Stomach (tissue), 9 donors: ENCODE data around the gene PGM2. TPM values are rescaled to one million over a fixed set of nuclear protein-coding genes. Genes with fewer than 3 reads are reported as not detected.
"Not testable (repeated sequence)": the region's sequence is repeated elsewhere in the genome, so short reads cannot be mapped to it uniquely, and the experiment has no call there.

Source experiments
- DNase-seq, 2 donors: peaks; one replicate each; pipeline versions ENCODE4 v3.0.0 to v3.0.0-alpha.2; 2013 to 2019
- H3K27ac ChIP-seq, 5 donors: fragments of 200-600 bp in 4 of 5; sonication (generic) in 4 of 5; one replicate each; pipeline ENCODE4 v1.5.1; 2013 to 2019; ENCODE audit warnings: mild to moderate bottlenecking in 1 of 5, moderate library complexity in 1 of 5
- H3K27me3 ChIP-seq, 3 donors: fragments of 200-600 bp; sonication (generic); one replicate each; pipeline ENCODE4 v1.5.1; 2017 to 2019; ENCODE audit warnings: mixed run types in 1 of 3
- H3K36me3 ChIP-seq, 4 donors: fragments of 200-600 bp; sonication (generic); 1 replicate in 3 of 4; 2 replicates in 1 of 4; pipeline ENCODE4 v1.5.1; 2016 to 2019
- H3K4me1 ChIP-seq, 4 donors: fragments of 200-600 bp; sonication (generic); one replicate each; pipeline ENCODE4 v1.5.1; 2016 to 2019
- H3K4me3 ChIP-seq, 4 donors: fragments of 200-600 bp; sonication (generic) in 3 of 4; one replicate each; pipeline ENCODE4 v1.5.1; 2016 to 2019; ENCODE audit warnings: mild to moderate bottlenecking in 1 of 4
- H3K9me3 ChIP-seq, 4 donors: fragments of 200-600 bp; sonication (generic); one replicate each; pipeline ENCODE4 v1.5.1; 2016 to 2019
- CTCF ChIP-seq, 7 experiments: fragments of 450-650 bp in 4 of 7; fragments of 200-600 bp in 3 of 7; sonication (generic) in 3 of 7; IDR thresholded peaks; one replicate each; pipeline ENCODE4 v1.5.1; 2016 to 2019; ENCODE audit warnings: antibody characterized with exemption in 7 of 7, control low read depth in 2 of 7, mild to moderate bottlenecking in 1 of 7
- EP300 ChIP-seq: sonication (generic); formaldehyde crosslinking; IDR thresholded peaks from one replicate; pipeline ENCODE4 v1.6.1; 2017; ENCODE audit warnings: antibody characterized with exemption
- POLR2A ChIP-seq, 4 donors: fragments of 450-650 bp; IDR thresholded peaks; one replicate each; pipeline ENCODE4 v1.6.1; 2016; ENCODE audit warnings: antibody characterized with exemption in 4 of 4, control low read depth in 2 of 4, mild to moderate bottlenecking in 1 of 4, moderate library complexity in 1 of 4
- POLR2AphosphoS5 ChIP-seq, 3 donors: sonication (generic); formaldehyde crosslinking; IDR thresholded peaks; one replicate each; pipeline ENCODE4 v1.6.1; 2016; ENCODE audit warnings: antibody characterized with exemption in 3 of 3
- WGBS, 5 donors: extraction: QIAGEN DNeasy Blood & Tissue Kit in 3 of 5; methylation state at CpG; one replicate each; pipeline versions ENCODE4 v1.1.5 to v1.1.7; 2013 to 2018; 5-methylcytosine and 5-hydroxymethylcytosine counted together
- intact Hi-C: fragments of 100-400 bp; cut with DNase I; formaldehyde crosslinking; loops from one replicate; pipeline ENCODE4 v1.15.1; 2023; ENCODE audit warnings: low total_unique reads
- polyA plus RNA-seq, 3 donors: library from polyadenylated mRNA; stranded (reverse); fragments of 200-250 nt; gene quantifications; one replicate each; pipeline ENCODE4 v1.2.3, GENCODE V29; 2013
- total RNA-seq, 5 donors: library from RNA; depleted of rRNA; stranded (reverse); fragments of >200 nt; gene quantifications; one replicate each; pipeline versions ENCODE4 v1.1.0 to v1.2.3, GENCODE V29; 2014 to 2016
- donor health status: healthy with polysubstance abuse.
- donor health status: Bipolar disorder and iron deficiency.
- donor health status: healthy.

PGM2 gene
- total and polyA plus RNA-seq, 8 donors = 7.4 to 53.1 (median 13.9) TPM

- DNase-seq = peak in 1 of 2 donors; percentile 39
- Histone ChIP-seq H3K36me3 (no peaks in the 10 kb centered on the region), H3K27ac (no peak overlapping the region), H3K9me3 (no peaks in the 10 kb centered on the region), H3K27me3 (no peaks in the 10 kb centered on the region), H3K4me3 (no peak overlapping the region), H3K4me1 (peaks cover 0 to 8% (median 5%) of the 10 kb centered on the region in 4 donors)
- 29 to 42% (median 37%) methylated on average over 4 of the region's 4 CpGs for WGBS, 5 donors
- intact Hi-C loops = loop anchor here (10.0 kb wide), 1 partner anchor 63 kb away; no protein-coding TSS in a partner anchor
- no peak for TF ChIP-seq CTCF (IDR thresholded peaks at IDR 0.05)
- TF ChIP-seq POLR2AphosphoS5 (IDR thresholded peaks at IDR 0.05) = no peak
- no peak for TF ChIP-seq POLR2A (IDR thresholded peaks at IDR 0.05)
- TF ChIP-seq EP300 = no peak
Observed at GRCh38 chr4:37821953-37822605, 4.4 kb upstream of the PGM2 start.

GRCh38 chr4:37825501-37825900 is 985 bp upstream of the PGM2 start:
- not testable (repeated sequence) for DNase-seq, H3K36me3 ChIP-seq, H3K9me3 ChIP-seq, H3K27me3 ChIP-seq
- Histone ChIP-seq H3K4me1 (peaks cover 8 to 36% (median 23%) of the 10 kb centered on the region in 4 donors), H3K4me3 (peak overlapping the region; percentile 74 to 95 (median 88)), H3K27ac (peak overlapping the region; percentile 83 to 90 (median 88))
- intact Hi-C loops = loop anchor here (5.0 to 10.0 kb wide), 2 partner anchors 59 to 152 kb away; no protein-coding TSS in a partner anchor
- WGBS, 5 donors = 6 to 11% (median 9%) methylated on average over 9 of the region's 9 CpGs

GRCh38 chr4:37825968-37826294 is 555 bp upstream of the PGM2 start:
- H3K27ac ChIP-seq = peak overlapping the region; percentile 83 to 90 (median 88)
- intact Hi-C loops = loop anchor here (5.0 to 10.0 kb wide), 2 partner anchors 59 to 151 kb away; no protein-coding TSS in a partner anchor
- 0 to 2% (median 1%) methylated on average over 14 of the region's 14 CpGs for WGBS, 5 donors
- no peaks in the 10 kb centered on the region for H3K9me3 ChIP-seq
- H3K4me1 ChIP-seq = peaks cover 8 to 36% (median 23%) of the 10 kb centered on the region in 4 donors
- peak overlapping the region; percentile 74 to 95 (median 88) for H3K4me3 ChIP-seq
- no peaks in the 10 kb centered on the region for H3K27me3 ChIP-seq
- no peak for TF ChIP-seq POLR2A (IDR thresholded peaks at IDR 0.05)
- TF ChIP-seq EP300 = no peak
- no peak for TF ChIP-seq CTCF (IDR thresholded peaks at IDR 0.05)
- TF ChIP-seq POLR2AphosphoS5 (IDR thresholded peaks at IDR 0.05) = no peak
- no peak for DNase-seq
- H3K36me3 ChIP-seq = peaks cover 8 to 12% (median 11%) of the 10 kb centered on the region in 4 donors

- no peaks in the 10 kb centered on the region for H3K27me3 ChIP-seq
- 3 to 5% (median 3%) methylated on average over 19 to 38 of the region's 38 CpGs for WGBS, 5 donors
- H3K4me1 ChIP-seq = peaks cover 8 to 36% (median 23%) of the 10 kb centered on the region in 4 donors
- peak; percentile 27 to 74 for DNase-seq
- H3K27ac ChIP-seq = peak overlapping the region; percentile 83 to 90 (median 88)
- peak overlapping the region; percentile 74 to 95 (median 88) for H3K4me3 ChIP-seq
- H3K9me3 ChIP-seq = no peaks in the 10 kb centered on the region
- peaks cover 17 to 24% (median 23%) of the 10 kb centered on the region in 4 donors for H3K36me3 ChIP-seq
- no peak for TF ChIP-seq POLR2A (IDR thresholded peaks at IDR 0.05)
- TF ChIP-seq POLR2AphosphoS5 (IDR thresholded peaks at IDR 0.05) = peak in 2 of 3 donors; percentile 13 to 53
- intact Hi-C loops = loop anchor here (5.0 to 10.0 kb wide), 2 partner anchors 58 to 150 kb away; no protein-coding TSS in a partner anchor
Observed at GRCh38 chr4:37827030-37827685, 672 bp downstream of the PGM2 start.

- no peaks in the 10 kb centered on the region for H3K27me3 ChIP-seq
- TF ChIP-seq POLR2AphosphoS5 (IDR thresholded peaks at IDR 0.05) = no peak
- no peak for TF ChIP-seq EP300
- TF ChIP-seq POLR2A (IDR thresholded peaks at IDR 0.05) = no peak
- TF ChIP-seq CTCF (IDR thresholded peaks at IDR 0.05) = no peak
- H3K4me1 ChIP-seq = peaks cover 8 to 36% (median 23%) of the 10 kb centered on the region in 4 donors
- H3K4me3 ChIP-seq = peak overlapping the region; percentile 74 to 95 (median 88)
- no peak for DNase-seq
- no peaks in the 10 kb centered on the region for H3K9me3 ChIP-seq
- peaks cover 17 to 31% (median 28%) of the 10 kb centered on the region in 4 donors for H3K36me3 ChIP-seq
- peak overlapping the region in 2 of 5 donors; percentile 88 to 90 for H3K27ac ChIP-seq
- 32 to 47% (median 41%) methylated on average over 1 of the region's 1 CpG for WGBS, 5 donors
- intact Hi-C loops = loop anchor here (5.0 to 10.0 kb wide), 2 partner anchors 57 to 149 kb away; no protein-coding TSS in a partner anchor
Observed at GRCh38 chr4:37827802-37828321, 1.4 kb downstream of the PGM2 start.
